ENCODE measurements around the gene KIF26B. TPM values are rescaled to one million over a fixed set of nuclear protein-coding genes. Genes with fewer than 3 reads are reported as not detected.
"Not testable (repeated sequence)": the region's sequence is repeated elsewhere in the genome, so short reads cannot be mapped to it uniquely, and the experiment has no call there.

Gene KIF26B
- total RNA-seq, 1 donor from 2014 or later = 3.4 TPM

DNA sequence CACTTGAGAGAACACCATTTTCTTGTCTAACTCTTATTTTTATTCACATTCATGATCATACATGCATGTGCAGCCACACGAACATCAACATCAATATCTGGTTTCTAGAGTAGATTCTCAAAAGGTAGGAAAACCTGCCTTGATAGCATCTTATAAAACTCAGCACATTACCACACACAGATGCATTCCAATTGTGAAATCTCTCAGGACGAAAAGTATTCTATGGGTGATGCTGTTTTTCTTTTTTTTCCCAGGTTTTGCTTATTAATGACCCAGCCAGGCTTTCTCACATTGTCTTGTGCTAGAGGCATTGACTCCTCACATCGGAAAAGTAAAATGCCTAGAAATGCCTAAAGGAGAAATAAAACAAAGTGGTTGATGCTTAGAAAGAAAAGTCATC lies 562.8 kb downstream of the KIF26B start:
- intact Hi-C loops (cut with DNase I) = no loop called here
- Histone ChIP-seq H3K4me1 (no peaks in the 10 kb centered on the region), H3K27me3 (no peaks in the 10 kb centered on the region), H3K4me3 (no peak overlapping the region), H3K9me3 (no peaks in the 10 kb centered on the region), H3K27ac (no peak overlapping the region), H3K36me3 (no peaks in the 10 kb centered on the region)
- TF ChIP-seq, protein P1, sequence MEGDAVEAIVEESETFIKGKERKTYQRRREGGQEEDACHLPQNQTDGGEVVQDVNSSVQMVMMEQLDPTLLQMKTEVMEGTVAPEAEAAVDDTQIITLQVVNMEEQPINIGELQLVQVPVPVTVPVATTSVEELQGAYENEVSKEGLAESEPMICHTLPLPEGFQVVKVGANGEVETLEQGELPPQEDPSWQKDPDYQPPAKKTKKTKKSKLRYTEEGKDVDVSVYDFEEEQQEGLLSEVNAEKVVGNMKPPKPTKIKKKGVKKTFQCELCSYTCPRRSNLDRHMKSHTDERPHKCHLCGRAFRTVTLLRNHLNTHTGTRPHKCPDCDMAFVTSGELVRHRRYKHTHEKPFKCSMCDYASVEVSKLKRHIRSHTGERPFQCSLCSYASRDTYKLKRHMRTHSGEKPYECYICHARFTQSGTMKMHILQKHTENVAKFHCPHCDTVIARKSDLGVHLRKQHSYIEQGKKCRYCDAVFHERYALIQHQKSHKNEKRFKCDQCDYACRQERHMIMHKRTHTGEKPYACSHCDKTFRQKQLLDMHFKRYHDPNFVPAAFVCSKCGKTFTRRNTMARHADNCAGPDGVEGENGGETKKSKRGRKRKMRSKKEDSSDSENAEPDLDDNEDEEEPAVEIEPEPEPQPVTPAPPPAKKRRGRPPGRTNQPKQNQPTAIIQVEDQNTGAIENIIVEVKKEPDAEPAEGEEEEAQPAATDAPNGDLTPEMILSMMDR (IDR thresholded peaks at IDR 0.05) = no peak
- ATAC-seq (no peak), DNase-seq (no peak)

DNA sequence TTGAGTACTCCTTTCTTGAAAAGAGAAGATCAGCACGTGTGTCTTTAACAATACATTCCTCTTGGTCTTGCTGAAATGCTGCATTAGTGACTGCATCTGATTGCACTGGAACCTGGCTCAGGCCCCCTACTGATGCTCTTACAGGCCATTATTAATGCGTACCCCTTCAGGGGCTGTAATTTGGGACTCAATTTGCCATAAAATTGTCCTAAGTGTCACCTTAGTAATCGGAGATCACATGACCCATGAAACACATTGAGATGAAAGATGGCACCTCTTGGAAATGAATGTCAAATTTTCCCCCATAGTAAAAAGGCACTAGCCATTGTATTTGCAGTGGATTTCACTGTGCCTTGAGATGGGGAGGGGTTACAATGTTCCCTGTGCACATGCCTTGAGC lies 563.3 kb downstream of the KIF26B start:
- H3K4me1 ChIP-seq = no peaks in the 10 kb centered on the region
- intact Hi-C loops (cut with DNase I) = no loop called here
- no peak for ATAC-seq

DNA sequence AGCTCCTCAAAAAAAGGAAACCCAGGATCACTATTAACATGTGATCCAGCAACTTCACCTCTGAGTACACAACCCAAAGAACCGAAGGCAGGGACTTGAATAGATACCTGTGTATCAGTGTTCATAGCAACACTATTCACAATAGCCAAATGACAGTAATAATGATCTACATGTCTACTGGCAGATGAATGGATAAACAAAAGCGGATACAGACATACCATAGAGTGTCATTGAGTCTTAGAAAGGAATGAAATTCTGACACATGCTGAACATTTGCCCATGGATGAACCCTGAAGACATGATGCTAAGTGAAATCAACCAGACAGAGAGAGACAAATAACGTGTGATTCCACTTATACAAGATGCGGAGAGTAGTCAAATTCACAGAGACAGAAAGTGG lies 564.2 kb downstream of the KIF26B start:
- intact Hi-C loops (cut with DNase I) = no loop called here
- no peak for ATAC-seq
- TF ChIP-seq, protein P1 (IDR thresholded peaks at IDR 0.05) = no peak

More for the DNA sequence above, 563.3 kb downstream of the KIF26B start:
- Histone ChIP-seq H3K36me3 (no peaks in the 10 kb centered on the region), H3K27ac (no peak overlapping the region), H3K4me3 (no peak overlapping the region), H3K27me3 (no peaks in the 10 kb centered on the region), H3K9me3 (no peaks in the 10 kb centered on the region)
- TF ChIP-seq, protein P1 (IDR thresholded peaks at IDR 0.05) = no peak
- DNase-seq = no peak

DNA sequence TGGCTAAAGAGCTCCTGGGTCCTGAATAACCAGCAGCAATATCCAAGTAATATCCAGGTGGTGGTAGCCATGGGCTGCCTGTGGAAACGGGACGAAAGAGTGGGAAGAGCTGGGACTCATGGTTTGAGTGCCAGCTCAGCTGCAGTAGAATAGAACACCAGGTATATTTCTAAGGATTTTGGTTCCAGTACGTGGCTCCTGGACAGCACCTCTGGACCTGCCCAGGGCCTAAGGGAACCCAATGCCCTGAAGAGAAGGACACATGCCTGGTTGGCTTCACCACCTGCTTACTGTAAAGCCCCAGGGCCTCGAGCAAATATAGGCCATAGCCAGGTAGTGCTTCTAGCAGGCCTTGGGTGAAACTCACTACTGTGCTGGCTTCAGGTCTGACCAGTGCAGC lies 566.7 kb downstream of the KIF26B start:
- intact Hi-C loops (cut with DNase I) = no loop called here
- H3K9me3 ChIP-seq = no peaks in the 10 kb centered on the region

More for the DNA sequence above, 564.2 kb downstream of the KIF26B start:
- H3K27me3 ChIP-seq = no peaks in the 10 kb centered on the region
- H3K9me3 ChIP-seq = no peaks in the 10 kb centered on the region
- no peaks in the 10 kb centered on the region for H3K4me1 ChIP-seq
- H3K27ac ChIP-seq = no peak overlapping the region
- H3K4me3 ChIP-seq = no peak overlapping the region
- DNase-seq = no peak
- no peaks in the 10 kb centered on the region for H3K36me3 ChIP-seq

DNA sequence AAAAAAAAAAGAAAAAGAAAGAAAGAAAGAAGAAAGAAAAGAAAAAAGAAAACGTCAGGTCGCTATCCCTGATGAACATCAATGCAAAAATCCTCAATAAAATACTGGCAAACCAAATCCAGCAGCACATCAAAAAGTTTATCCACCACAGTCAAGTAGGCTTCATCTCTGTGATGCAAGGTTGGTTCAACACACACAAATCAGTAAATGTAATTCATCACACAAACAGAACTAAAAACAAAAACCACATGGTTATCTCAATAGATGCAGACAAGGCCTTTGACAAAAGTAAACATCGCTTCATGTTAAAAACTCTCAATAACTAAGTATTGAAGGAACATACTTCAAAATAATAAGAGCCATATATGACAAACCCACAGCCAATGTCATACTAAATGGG lies 573.2 kb downstream of the KIF26B start:
- H3K27ac ChIP-seq; H3K9me3 ChIP-seq; H3K4me3 ChIP-seq; H3K4me1 ChIP-seq; ATAC-seq; intact Hi-C loops (cut with DNase I); H3K36me3 ChIP-seq; H3K27me3 ChIP-seq; DNase-seq: not testable (repeated sequence)

More for the DNA sequence above, 566.7 kb downstream of the KIF26B start:
- DNase-seq = no peak
- Histone ChIP-seq H3K4me1 (no peaks in the 10 kb centered on the region), H3K27ac (no peak overlapping the region), H3K36me3 (no peaks in the 10 kb centered on the region), H3K4me3 (no peak overlapping the region), H3K27me3 (no peaks in the 10 kb centered on the region)
- TF ChIP-seq, protein P1 (IDR thresholded peaks at IDR 0.05) = no peak
- no peak for ATAC-seq

DNA sequence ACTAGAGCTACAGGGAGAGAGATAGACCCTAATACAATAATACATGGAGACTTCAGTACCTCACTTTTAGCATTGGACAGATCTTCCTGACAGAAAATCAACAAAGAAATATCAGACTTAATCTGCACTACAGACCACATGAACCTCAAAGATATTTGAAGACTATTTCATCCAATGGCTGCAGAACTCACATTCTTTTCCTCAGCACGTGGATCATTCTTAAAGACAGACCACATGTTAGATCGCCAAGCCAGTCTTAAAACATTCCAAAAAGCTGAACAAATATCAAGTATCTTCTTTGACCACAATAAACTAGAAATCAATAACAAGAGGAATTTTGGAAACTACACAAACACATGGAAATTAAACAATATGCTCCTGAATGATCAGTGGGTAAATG lies 576.0 kb downstream of the KIF26B start:
- no peaks in the 10 kb centered on the region for H3K9me3 ChIP-seq
- TF ChIP-seq, protein P1 (IDR thresholded peaks at IDR 0.05) = no peak
- H3K4me1 ChIP-seq = no peaks in the 10 kb centered on the region
- H3K36me3 ChIP-seq = no peaks in the 10 kb centered on the region
- DNase-seq (no peak), ATAC-seq (no peak)
- no peaks in the 10 kb centered on the region for H3K27me3 ChIP-seq
- no peak overlapping the region for H3K27ac ChIP-seq
- no peak overlapping the region for H3K4me3 ChIP-seq
- intact Hi-C loops (cut with DNase I) = no loop called here

DNA sequence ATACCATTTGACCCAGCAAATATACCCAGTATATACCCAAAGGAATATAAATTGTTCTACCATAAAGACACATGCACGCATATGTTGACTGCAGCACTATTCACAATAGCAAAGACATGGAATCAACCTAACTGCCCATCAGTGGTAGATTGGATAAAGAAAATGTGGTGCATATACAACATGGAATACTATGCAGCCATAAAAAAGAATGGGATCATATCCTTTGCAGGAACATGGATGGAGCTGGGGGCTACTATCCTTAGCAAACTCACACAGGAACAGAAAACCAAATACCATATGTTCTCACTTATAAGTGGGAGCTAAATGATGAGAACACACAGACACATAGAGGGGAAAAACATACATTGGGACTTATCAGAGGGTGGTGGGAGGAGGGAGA lies 585.6 kb downstream of the KIF26B start:
- intact Hi-C loops (cut with DNase I); H3K36me3 ChIP-seq; H3K4me1 ChIP-seq; DNase-seq; H3K4me3 ChIP-seq; H3K27me3 ChIP-seq; H3K27ac ChIP-seq; ATAC-seq; H3K9me3 ChIP-seq: not testable (repeated sequence)

All from upper lobe of right lung (tissue), 1 donor.